Measurements from ENCODE around the gene KIF6.

The KIF6 gene

GRCh38 chr6:39560915-39561314, 164.3 kb downstream of the KIF6 start:
- DNase-seq (ENCODE audit: extremely low read depth in 1 of 2, low read depth in 1 of 2): no peak

- DNase-seq (ENCODE audit: extremely low read depth in 1 of 2, low read depth in 1 of 2): no peak
Measured at GRCh38 chr6:39558591-39559190, 166.5 kb downstream of the KIF6 start.

GRCh38 chr6:39558079-39558478, 167.1 kb downstream of the KIF6 start:
- DNase-seq (ENCODE audit: extremely low read depth in 1 of 2, low read depth in 1 of 2): no peak

GRCh38 chr6:39555136-39555535, 170.1 kb downstream of the KIF6 start:
- DNase-seq (ENCODE audit: extremely low read depth in 1 of 2, low read depth in 1 of 2): no peak

- DNase-seq (ENCODE audit: extremely low read depth in 1 of 2, low read depth in 1 of 2): no peak
Measured at GRCh38 chr6:39553860-39554802, 171.1 kb downstream of the KIF6 start.

GRCh38 chr6:39553029-39553428, 172.2 kb downstream of the KIF6 start:
- DNase-seq (ENCODE audit: extremely low read depth in 1 of 2, low read depth in 1 of 2): no peak

- DNase-seq (ENCODE audit: extremely low read depth in 1 of 2, low read depth in 1 of 2): no peak
Measured at GRCh38 chr6:39550191-39550590, 175.0 kb downstream of the KIF6 start.

GRCh38 chr6:39546731-39547130, 178.5 kb downstream of the KIF6 start:
- no peak for DNase-seq (ENCODE audit: extremely low read depth in 1 of 2, low read depth in 1 of 2)

- no peak for DNase-seq (ENCODE audit: extremely low read depth in 1 of 2, low read depth in 1 of 2)
Measured at GRCh38 chr6:39543950-39544349, 181.3 kb downstream of the KIF6 start.

- DNase-seq (ENCODE audit: extremely low read depth in 1 of 2, low read depth in 1 of 2): no peak
Measured at GRCh38 chr6:39543095-39543494, 182.1 kb downstream of the KIF6 start.

GRCh38 chr6:39540454-39540853, 184.8 kb downstream of the KIF6 start:
- no peak for DNase-seq (ENCODE audit: extremely low read depth in 1 of 2, low read depth in 1 of 2)

- no peak for DNase-seq (ENCODE audit: extremely low read depth in 1 of 2, low read depth in 1 of 2)
Measured at GRCh38 chr6:39530201-39530759, 194.9 kb downstream of the KIF6 start.

- no peak for DNase-seq (ENCODE audit: extremely low read depth in 1 of 2, low read depth in 1 of 2)
Measured at GRCh38 chr6:39527792-39528564, 197.2 kb downstream of the KIF6 start.

GRCh38 chr6:39524007-39524406, 201.2 kb downstream of the KIF6 start:
- no peak for DNase-seq (ENCODE audit: extremely low read depth in 1 of 2, low read depth in 1 of 2)

GRCh38 chr6:39521958-39522357, 203.2 kb downstream of the KIF6 start:
- no peak for DNase-seq (ENCODE audit: extremely low read depth in 1 of 2, low read depth in 1 of 2)

GRCh38 chr6:39520916-39521315, 204.3 kb downstream of the KIF6 start:
- DNase-seq (ENCODE audit: extremely low read depth in 1 of 2, low read depth in 1 of 2): no peak

GRCh38 chr6:39520411-39520810, 204.8 kb downstream of the KIF6 start:
- no peak for DNase-seq (ENCODE audit: extremely low read depth in 1 of 2, low read depth in 1 of 2)

- DNase-seq (ENCODE audit: extremely low read depth in 1 of 2, low read depth in 1 of 2): no peak
Measured at GRCh38 chr6:39518221-39518620, 207.0 kb downstream of the KIF6 start.

- no peak for DNase-seq (ENCODE audit: extremely low read depth in 1 of 2, low read depth in 1 of 2)
Measured at GRCh38 chr6:39517756-39518155, 207.5 kb downstream of the KIF6 start.

GRCh38 chr6:39516471-39516870, 208.7 kb downstream of the KIF6 start:
- no peak for DNase-seq (ENCODE audit: extremely low read depth in 1 of 2, low read depth in 1 of 2)

- DNase-seq (ENCODE audit: extremely low read depth in 1 of 2, low read depth in 1 of 2): no peak
Measured at GRCh38 chr6:39515471-39515870, 209.7 kb downstream of the KIF6 start.
